ENCODE measurements around the gene BRAT1. TPM values are rescaled to one million over a fixed set of nuclear protein-coding genes. Genes with fewer than 3 reads are reported as not detected.

Gene BRAT1
- total RNA-seq, 1 donor = 23.3 TPM

DNA sequence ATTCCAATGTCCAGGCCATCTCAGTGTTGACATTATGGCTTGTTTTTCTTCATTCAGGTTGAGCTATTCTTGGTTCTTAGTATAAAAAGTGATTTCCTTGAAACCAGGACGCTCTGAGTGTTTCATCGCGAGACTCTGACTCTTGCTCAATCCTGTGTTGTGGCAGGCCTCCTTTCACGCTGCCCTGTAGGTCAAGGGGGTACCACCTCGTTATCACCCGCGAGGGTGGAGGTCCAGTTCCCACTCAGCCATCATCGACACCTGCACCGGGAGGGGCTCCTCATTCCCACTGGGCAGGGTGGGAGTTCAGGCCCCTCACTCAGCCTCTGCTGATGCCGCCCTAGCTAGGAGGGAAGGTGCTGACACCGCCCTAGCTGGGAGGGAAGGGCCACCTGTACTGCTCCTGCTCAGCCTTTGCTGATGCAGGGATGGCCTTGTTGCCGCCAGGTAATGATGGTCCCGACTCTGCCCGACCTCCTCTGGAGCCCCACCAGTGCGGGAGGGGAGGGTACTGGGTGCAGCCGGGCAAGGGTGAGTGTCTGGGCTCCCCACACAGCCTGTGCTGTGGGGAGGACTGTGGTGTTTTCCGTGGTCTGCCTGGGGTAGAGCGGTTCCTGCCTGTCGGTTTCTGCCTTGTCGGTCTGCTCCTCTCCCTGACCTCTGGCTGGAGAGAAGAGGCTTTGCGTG is 19.9 kb upstream of the BRAT1 start:
- TF ChIP-seq, protein P1, sequence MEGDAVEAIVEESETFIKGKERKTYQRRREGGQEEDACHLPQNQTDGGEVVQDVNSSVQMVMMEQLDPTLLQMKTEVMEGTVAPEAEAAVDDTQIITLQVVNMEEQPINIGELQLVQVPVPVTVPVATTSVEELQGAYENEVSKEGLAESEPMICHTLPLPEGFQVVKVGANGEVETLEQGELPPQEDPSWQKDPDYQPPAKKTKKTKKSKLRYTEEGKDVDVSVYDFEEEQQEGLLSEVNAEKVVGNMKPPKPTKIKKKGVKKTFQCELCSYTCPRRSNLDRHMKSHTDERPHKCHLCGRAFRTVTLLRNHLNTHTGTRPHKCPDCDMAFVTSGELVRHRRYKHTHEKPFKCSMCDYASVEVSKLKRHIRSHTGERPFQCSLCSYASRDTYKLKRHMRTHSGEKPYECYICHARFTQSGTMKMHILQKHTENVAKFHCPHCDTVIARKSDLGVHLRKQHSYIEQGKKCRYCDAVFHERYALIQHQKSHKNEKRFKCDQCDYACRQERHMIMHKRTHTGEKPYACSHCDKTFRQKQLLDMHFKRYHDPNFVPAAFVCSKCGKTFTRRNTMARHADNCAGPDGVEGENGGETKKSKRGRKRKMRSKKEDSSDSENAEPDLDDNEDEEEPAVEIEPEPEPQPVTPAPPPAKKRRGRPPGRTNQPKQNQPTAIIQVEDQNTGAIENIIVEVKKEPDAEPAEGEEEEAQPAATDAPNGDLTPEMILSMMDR (IDR thresholded peaks at IDR 0.05; ENCODE audit: insufficient read depth, low read depth, low read length) = no peak
- H3K4me3 ChIP-seq (ENCODE audit: low read depth, low read length) = no peak overlapping the region
- no peak for DNase-seq (ENCODE audit: low read depth)

DNA sequence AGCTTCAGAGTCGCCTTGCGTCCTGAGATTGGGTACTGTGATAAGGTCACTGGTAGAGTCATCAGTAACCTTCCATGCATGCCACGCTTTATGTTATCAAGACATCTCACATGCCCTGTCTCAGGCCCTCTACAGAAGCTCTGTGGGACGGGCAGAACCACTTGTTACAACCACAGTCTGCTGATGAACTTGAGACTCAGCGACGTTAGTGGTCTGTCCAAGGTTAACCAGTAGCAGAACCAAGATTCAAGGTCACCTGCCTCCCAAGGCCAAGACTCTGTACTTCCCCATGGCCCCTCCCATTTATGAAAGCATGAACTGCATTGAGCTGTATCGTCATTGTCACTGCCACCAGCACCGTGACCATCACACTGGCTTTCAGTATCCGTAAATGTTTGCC is 18.4 kb upstream of the BRAT1 start:
- DNase-seq (ENCODE audit: low read depth) = no peak
- TF ChIP-seq, protein P1 (IDR thresholded peaks at IDR 0.05; ENCODE audit: insufficient read depth, low read depth, low read length) = no peak
- H3K4me3 ChIP-seq (ENCODE audit: low read depth, low read length) = no peak overlapping the region

DNA sequence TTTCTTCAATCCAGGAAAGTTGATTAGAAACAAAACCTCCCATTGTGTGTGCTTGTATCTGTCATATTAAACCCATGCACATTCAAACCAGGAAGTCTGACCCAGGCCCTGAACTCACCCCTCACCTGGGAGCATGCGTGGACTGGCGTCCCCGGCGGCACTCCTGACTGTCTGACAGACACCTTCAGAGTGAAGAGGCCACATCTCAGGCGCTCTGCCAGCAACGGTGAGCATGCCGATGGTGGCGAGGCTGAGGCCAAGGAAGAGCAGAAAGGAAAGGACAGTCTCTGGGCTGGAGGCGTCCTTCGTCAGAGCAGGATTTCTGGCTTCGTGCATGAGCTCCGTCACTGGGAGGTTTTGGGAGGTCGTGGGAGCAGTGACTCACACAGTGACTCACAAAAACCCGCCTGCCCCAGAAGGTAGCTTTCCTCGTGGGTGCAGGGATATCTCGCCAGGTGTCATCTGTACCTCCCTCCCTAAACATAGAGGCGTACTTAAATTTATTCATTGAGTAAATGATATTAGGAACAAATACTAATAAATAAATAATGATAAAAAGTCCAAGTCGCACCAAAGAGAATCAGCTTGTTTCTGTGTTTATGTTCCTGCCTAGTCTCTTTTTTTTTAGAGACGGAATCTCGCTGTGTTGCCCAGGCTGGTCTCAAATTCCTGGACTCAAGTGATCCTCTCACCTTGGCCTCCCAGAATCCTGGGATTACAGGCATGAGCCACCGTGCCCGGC is 16.9 kb upstream of the BRAT1 start:
- DNase-seq (ENCODE audit: low read depth) = peak; percentile 70
- TF ChIP-seq, protein P1 (IDR thresholded peaks at IDR 0.05; ENCODE audit: insufficient read depth, low read depth, low read length) = no peak

DNA sequence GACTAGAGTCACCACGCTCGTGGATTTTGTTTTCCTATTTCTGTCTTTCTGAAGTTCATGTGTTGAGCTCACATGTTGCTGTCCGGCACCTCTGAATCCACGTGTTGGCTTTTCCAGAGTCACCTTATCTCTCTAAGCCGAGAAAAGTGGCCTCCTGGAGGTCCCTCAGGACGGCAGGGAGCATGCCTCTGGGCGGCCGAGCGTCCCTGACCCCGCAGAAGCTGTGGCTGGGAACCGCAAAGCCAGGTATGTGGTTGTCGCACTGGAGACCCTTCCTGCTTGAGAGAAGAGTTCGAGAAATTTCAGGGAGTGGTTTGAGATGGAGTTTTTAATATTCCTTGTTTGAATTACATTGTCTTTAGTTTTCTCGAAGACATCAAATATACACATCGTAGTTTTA is 16.1 kb upstream of the BRAT1 start:
- DNase-seq (ENCODE audit: low read depth) = no peak
- TF ChIP-seq, protein P1 (IDR thresholded peaks at IDR 0.05; ENCODE audit: insufficient read depth, low read depth, low read length) = no peak
- H3K4me3 ChIP-seq (ENCODE audit: low read depth, low read length) = no peak overlapping the region

More for the DNA sequence above, 16.9 kb upstream of the BRAT1 start:
- H3K4me3 ChIP-seq (ENCODE audit: low read depth, low read length) = no peak overlapping the region

DNA sequence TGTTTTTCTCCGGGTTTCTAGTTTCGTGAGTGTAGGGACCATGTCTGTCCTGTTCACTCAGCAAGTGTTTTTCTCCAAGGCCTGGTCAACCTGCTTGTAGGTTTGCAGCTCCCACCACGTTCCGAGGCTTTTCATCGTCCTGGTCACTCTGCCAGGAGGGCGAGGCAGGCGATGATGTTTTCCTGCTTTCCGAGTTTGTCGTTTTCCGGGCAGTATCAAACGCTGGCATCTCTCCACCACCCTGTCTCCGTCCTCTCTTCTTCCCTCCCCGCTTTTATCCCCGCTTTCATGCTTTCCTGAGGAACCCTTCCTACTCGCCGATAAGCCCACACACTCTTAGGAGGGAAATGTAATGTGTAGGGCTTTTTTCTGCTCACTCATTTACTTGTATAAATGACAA is 14.7 kb upstream of the BRAT1 start:
- TF ChIP-seq, protein P1 (IDR thresholded peaks at IDR 0.05; ENCODE audit: insufficient read depth, low read depth, low read length) = no peak
- H3K4me3 ChIP-seq (ENCODE audit: low read depth, low read length) = no peak overlapping the region
- DNase-seq (ENCODE audit: low read depth) = no peak

DNA sequence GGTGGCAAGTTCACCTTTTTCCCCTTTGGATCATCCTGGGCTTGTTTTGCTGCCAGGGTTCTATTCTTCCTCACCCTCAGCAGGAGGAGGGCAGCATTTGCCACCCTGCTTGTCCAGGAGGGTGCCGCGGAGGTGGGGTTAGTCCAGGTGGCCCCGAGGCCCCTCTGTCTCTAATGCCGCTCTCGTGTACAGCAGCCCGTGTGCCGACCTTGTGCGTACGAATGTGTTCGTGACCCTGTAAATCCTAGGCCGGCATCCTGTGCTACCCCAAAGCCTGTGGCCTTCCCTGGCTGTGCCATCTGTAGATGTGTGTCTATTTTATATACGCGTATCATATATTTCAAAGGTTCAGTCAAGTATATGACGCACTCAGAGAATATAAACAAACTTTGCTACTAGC is 14.1 kb upstream of the BRAT1 start:
- H3K4me3 ChIP-seq (ENCODE audit: low read depth, low read length) = no peak overlapping the region
- TF ChIP-seq, protein P1 (IDR thresholded peaks at IDR 0.05; ENCODE audit: insufficient read depth, low read depth, low read length) = no peak
- DNase-seq (ENCODE audit: low read depth) = no peak
